GM18873 (cell line): Measurements from ENCODE around the gene SIK1.
"Not testable (repeated sequence)": the region's sequence is repeated elsewhere in the genome, so short reads cannot be mapped to it uniquely, and the experiment has no call there.

ENCODE experiments used
- ATAC-seq: cut with Tn5 transposase; IDR thresholded peaks from one replicate; pipeline ENCODE4 v1.9.1; 2021; ENCODE audit warnings: mild to moderate bottlenecking, moderate library complexity, moderate number of reproducible peaks; ENCODE audit not compliant: unreplicated experiment, low FRiP score

SIK1 gene

GRCh38 chr21:43426404-43427241 is at the start of gene SIK1:
SIK1 (minus strand) TSS chr21:43427131; CDS start chr21:43426178, 953 bp downstream.
- ATAC-seq: peak; percentile 30

- not testable (repeated sequence) for ATAC-seq
These were observed 44.8 kb upstream of the SIK1 start for GRCh38 chr21:43471597-43472242.

DNA sequence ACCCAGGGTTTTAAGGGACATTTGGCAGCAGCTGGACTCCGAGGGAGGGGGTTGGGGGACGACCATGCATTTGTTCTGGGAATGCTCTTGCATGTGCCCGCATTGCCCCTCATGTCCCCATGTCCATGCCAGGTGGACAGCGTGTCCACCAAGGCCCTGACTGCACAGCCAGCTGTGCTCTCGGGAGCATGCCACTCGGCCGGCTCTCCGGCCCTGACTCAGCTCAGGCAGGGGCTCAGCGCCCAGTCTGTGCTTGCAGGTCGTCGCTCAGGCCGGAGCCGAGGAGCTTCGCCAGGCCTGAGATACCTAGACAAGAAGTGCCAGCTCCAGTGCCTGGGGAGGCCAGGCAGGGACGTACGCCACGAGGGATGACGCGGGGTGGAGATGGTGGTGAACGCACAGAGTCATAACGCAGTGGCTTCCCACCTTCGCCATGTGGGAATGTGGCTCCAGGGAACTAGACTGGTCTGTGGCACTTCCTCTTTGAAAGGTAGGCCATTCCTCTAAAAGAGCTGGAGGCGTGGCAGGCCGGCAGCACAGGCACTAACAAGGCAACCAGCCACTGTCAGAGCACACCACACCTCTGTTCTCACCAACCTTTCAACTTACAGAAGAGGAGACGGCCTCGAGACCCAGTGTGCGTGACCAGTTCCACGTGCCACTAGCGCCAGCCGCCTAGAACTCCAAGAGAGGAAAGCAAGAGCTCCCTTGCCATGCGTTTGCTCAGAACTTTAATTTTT is 43.0 kb upstream of the SIK1 start:
- ATAC-seq: not testable (repeated sequence)

DNA sequence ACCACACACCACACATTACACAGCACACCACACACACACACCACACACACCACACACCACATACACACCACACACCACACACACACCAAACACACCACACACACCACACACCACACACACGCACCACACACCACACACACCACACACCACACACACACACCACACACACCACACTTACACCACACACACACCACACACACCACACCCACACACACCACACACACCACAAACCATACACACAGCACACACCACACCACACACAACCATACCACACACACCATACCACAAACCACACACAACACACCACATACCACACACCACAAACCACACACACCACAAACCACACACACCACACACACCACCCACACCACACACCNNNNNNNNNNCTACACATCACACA is 40.9 kb upstream of the SIK1 start:
- ATAC-seq: no peak

DNA sequence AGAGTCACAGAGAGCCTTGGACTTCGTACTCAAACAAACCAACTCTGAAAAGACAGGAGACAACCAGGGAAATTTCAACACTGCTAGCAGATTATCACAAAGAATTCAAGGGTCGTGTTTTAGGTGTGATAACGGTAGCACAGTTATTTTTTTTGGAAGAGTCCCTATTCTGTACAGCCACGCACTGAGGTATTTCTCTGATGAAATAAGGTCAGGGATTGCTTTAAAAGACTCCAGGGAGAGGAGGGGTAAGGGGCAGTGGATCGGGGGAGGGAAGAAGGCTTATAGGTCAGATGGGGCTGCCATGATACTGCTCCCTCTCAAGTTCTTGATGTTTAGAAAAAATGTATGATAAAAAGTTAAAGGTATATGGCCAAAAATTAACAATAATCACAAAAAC is 38.2 kb upstream of the SIK1 start:
- ATAC-seq: not testable (repeated sequence)

DNA sequence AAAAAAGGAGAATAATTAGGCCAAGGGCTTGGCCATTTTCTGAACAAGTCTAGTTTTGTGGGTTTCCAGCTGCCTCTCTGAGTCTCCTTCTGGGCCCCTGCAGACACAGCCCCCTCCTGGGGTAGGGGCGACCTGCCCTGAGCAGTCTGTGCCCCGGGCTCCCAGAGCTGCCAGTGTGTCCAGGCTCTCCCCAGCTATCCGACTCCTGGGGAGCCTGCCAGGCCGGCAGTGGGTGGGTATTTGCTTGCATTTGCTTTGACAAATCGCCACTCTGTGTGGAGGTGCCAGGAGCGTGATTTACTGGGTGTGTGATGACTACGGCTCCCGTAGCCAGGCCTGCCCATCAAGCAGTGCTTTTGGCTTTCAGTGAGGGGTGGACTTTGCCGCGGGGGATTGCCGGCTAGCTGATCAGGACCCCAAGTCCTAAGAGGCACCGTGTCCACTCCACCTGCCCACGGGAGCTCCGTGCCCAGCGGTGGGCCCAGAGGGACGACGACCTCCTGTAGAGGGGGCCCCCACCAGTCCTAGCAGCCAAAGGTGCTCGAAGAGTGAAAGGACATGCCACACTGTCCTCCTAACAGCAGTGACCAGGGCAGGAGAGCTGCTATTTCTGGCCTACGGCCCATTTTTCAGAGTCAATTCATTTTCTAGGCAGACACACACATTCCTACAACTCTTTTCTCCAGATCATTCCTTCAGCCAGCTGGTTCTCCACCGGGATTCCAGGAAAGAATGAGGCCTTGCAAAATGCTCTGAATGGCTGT is 36.7 kb upstream of the SIK1 start:
- ATAC-seq: not testable (repeated sequence)

- ATAC-seq: not testable (repeated sequence)
These were observed 36.0 kb upstream of the SIK1 start for GRCh38 chr21:43462932-43463331.

- not testable (repeated sequence) for ATAC-seq
These were observed 33.5 kb upstream of the SIK1 start for GRCh38 chr21:43460475-43460874.

- not testable (repeated sequence) for ATAC-seq
These were observed 32.1 kb upstream of the SIK1 start for GRCh38 chr21:43458995-43459394.

DNA sequence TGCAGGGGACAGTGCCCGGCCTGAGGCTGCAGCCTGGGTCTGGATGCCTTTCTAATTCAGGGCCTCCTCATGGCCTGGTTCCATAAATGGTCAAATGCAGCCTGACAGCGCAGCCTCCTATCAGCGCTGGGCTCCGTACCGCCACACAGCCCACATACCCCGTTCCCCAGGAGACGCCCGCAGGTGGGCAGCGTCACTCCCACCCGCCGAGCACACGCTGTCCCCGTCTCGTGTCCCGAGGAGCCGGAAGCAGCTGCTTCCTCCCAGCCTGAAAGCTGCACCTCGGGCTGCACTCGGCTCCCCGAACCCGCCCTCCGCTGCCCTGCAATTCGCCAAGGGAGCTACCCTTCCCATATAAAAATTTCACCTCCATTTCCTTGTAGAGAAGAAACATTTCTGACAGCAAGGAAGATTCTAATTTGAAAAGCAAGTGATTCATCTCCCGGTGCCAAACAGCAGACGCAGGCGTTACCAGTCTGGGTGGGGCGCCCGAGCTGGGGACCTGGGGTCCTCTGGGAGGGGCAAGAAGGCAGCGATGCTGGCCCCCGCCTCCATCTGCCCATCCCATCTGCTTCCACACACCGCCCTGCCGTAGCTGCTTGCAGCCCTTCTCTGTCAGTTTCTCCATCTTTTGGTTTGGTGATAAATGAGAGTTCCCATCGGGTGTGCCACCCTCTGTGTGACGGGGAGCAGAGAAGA is 29.8 kb upstream of the SIK1 start:
- not testable (repeated sequence) for ATAC-seq

DNA sequence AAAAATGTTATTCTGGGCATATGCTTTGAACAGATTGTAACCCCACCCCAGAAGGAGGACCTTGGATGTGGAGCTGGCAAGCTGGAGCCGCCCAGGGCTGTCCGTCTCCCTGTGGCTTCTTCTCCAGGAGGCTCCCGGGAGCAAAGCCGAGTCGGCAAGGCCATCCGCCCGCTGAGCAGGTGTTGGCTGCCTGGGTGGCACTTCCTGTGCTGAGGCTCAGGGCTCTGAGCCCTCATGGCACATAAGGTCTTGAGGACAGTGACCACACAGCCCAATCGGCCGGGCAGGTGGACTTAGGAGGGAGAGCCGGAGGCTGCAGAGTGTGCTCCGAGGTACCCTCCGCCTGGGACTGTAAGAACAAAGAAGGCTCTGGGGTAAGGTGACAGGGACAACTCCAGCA is 28.8 kb upstream of the SIK1 start:
- ATAC-seq: not testable (repeated sequence)

- ATAC-seq: not testable (repeated sequence)
These were observed 27.2 kb upstream of the SIK1 start for GRCh38 chr21:43454176-43454575.

GRCh38 chr21:43451850-43452249 is 24.9 kb upstream of the SIK1 start:
- ATAC-seq: not testable (repeated sequence)

DNA sequence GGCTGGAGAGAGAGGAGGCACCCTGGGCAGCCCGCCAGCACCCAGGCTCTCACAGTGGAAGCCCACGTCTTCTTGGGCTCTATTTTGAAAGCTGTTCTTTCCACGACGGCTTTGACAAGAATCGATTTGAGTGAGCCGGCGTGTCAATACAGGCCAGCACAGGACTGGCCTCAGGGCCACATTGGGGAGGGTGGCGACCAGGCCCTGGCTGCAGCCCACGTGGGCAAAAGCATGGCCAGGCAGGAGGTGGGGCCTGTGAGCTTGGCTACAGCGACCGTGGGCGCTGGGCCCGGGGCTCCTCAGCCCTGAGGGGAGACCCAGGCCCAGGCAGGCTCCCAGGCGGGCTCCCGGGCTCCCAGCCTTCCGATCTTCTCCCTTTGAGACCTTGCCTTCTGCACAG is 23.4 kb upstream of the SIK1 start:
- not testable (repeated sequence) for ATAC-seq

DNA sequence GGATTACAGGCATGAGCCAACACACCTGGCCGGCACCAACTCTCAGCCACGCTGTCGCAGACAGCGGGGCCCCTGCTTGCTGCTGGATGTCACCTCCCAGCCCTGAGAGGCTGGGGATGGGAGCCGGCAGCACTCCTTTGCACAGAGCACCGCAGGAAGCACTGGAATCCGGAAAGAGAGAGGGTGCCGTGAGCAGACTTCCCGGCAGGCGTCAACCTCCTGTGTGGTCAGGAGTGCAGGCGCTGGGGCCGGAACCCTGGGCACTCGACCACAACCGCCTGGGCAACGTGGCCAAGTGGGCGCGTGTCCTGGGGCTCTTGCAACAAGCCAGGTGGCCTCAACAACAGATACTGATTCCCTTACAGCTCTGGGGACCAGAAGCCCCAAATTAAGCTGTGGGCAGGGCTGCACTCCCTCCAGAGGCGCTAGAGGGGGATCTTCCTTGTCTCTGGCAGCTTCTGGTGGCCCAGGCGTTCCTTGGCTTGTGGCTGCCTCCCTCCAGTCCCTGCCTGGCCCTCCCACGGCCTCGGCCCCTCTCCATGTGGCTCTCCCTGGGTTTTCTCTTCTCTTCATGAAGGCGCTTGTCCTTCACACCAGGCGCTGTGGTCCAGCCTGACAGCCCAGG is 20.5 kb upstream of the SIK1 start:
- not testable (repeated sequence) for ATAC-seq

DNA sequence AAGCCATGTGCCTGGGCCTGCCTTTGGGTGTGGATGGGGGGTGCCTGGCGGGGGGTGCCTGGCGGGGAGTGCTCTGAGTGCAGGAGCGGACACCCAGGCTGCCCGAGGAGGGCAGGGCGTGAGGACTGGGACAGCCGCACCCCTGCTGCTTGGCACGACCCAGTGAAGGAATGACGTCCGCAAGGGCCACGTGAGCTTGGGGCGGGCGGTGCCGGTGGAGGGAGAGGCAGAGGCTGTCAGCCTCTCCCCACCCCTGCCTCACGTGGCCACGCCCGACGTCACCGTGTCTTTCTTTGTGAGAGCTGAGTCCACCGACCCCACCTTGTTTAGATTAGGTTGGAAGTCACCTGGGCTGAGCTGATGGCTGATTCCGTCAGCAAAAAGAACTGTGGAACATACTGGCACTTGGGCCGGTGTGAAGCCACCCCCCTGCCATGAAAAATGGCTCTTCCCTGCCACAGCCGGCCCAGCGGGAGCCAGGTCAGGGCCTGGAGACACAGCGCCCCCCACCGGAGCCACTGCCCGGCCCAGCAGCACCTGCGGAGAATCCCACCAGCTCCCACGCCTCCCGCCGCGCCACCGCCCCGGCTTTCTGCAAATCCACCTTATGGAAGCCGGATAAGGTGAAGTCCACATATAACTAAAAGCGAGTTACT is 19.5 kb upstream of the SIK1 start:
- not testable (repeated sequence) for ATAC-seq

DNA sequence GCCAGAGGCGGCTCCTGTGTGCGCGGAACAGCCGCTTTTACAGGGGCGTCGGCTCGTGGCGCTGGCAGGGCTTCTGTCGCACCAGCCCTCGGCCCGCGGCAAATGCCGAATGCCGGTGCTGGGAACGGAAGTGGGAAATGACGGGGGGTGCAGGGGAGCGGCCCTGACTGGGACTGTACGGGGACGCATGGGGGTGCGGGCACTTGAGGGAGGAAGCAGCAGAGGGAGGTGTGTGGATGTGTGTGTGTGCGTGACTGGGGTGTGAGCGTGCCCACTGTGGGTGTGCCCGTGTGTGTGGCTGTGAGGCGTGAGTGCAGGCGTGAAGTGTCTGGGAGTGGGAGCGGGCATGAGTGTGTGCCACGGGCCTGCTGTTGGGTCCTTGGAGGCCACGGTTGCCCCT is 17.6 kb upstream of the SIK1 start:
- ATAC-seq: not testable (repeated sequence)

GRCh38 chr21:43442571-43442970 is 15.6 kb upstream of the SIK1 start:
- not testable (repeated sequence) for ATAC-seq
